Mesendoderm (in vitro differentiated cells): Measurements from ENCODE around the gene ACVR1.

Source experiments
- DNase-seq: peaks from one replicate; pipeline ENCODE4 v3.0.0; 2013
- H2AK5ac ChIP-seq: 2 replicates; pipeline ENCODE4 v1.6.1; 2013; ENCODE audit warnings: low read length, inconsistent platforms
- H2BK120ac ChIP-seq: 2 replicates; pipeline ENCODE4 v1.6.1; 2013; ENCODE audit warnings: low read depth, mild to moderate bottlenecking, low read length, moderate library complexity, mixed read lengths
- H2BK15ac ChIP-seq: replicated peaks from 2 replicates; pipeline ENCODE4 v1.6.1; 2013; ENCODE audit warnings: low read depth, mild to moderate bottlenecking, moderate library complexity
- H2BK5ac ChIP-seq: 2 replicates; pipeline ENCODE4 v1.6.1; 2013; ENCODE audit warnings: low read length, inconsistent platforms
- H3K18ac ChIP-seq: 2 replicates; pipeline ENCODE4 v1.6.1; 2013; ENCODE audit warnings: mild to moderate bottlenecking, low read length, mixed read lengths
- H3K23ac ChIP-seq: one replicate; pipeline ENCODE4 v1.6.1; 2013; ENCODE audit warnings: low read length
- H3K27ac ChIP-seq: 2 replicates; pipeline ENCODE4 v1.5.1; 2013; ENCODE audit warnings: low read depth, mild to moderate bottlenecking, inconsistent platforms, low read length, moderate library complexity
- H3K27me3 ChIP-seq: 2 replicates; pipeline ENCODE4 v1.6.1; 2013; ENCODE audit warnings: low read length, control low read depth, mild to moderate bottlenecking, inconsistent platforms; ENCODE audit not compliant: insufficient read depth, poor library complexity
- H3K36me3 ChIP-seq: 2 replicates; pipeline ENCODE4 v1.6.1; 2013; ENCODE audit warnings: low read length, inconsistent platforms; ENCODE audit not compliant: control insufficient read depth, insufficient read depth
- H3K4ac ChIP-seq: one replicate; pipeline ENCODE4 v1.6.1; 2013; ENCODE audit warnings: low read depth, mild to moderate bottlenecking, low read length, moderate library complexity
- H3K4me1 ChIP-seq: 2 replicates; pipeline ENCODE4 v1.6.1; 2013; ENCODE audit warnings: low read depth, low read length, inconsistent platforms; ENCODE audit not compliant: control insufficient read depth
- H3K4me2 ChIP-seq: 2 replicates; pipeline ENCODE4 v1.6.1; 2013; ENCODE audit warnings: low read length
- H3K4me3 ChIP-seq: 2 replicates; pipeline ENCODE4 v1.5.1; 2013; ENCODE audit warnings: mild to moderate bottlenecking, low read length
- H3K56ac ChIP-seq: one replicate; pipeline ENCODE4 v1.6.1; 2013; ENCODE audit warnings: low read length
- H3K79me1 ChIP-seq: 2 replicates; pipeline ENCODE4 v1.6.1; 2013; ENCODE audit warnings: low read length, inconsistent platforms
- H3K79me2 ChIP-seq: 2 replicates; pipeline ENCODE4 v1.6.1; 2013; ENCODE audit warnings: mild to moderate bottlenecking, low read length; ENCODE audit not compliant: control insufficient read depth, insufficient read depth
- H3K9ac ChIP-seq: 2 replicates; pipeline ENCODE4 v1.6.1; 2013; ENCODE audit warnings: low read length, inconsistent platforms
- H4K5ac ChIP-seq: one replicate; pipeline ENCODE4 v1.6.1; 2013; ENCODE audit warnings: low read length
- H4K8ac ChIP-seq: one replicate; pipeline ENCODE4 v1.6.1; 2013; ENCODE audit warnings: low read depth, mild to moderate bottlenecking, control low read depth, low read length, moderate library complexity
- WGBS: extraction: QIAGEN DNeasy Blood & Tissue Kit; methylation state at CpG from one replicate; pipeline ENCODE4 v1.1.7; 2013; ENCODE audit warnings: low lambda C conversion rate, missing lambda C conversion rate; ENCODE audit not compliant: insufficient coverage; ENCODE audit errors: extremely low coverage; 5-methylcytosine and 5-hydroxymethylcytosine counted together

Gene ACVR1

GRCh38 chr2:157800838-157801495, 75.2 kb downstream of the ACVR1 start:
- Histone ChIP-seq H3K27me3 (no peaks in the 10 kb centered on the region), H3K4me2 (no peak overlapping the region), H4K8ac (no peak overlapping the region), H3K18ac (no peak overlapping the region), H3K79me2 (no peaks in the 10 kb centered on the region), H3K4me3 (no peak overlapping the region), H2BK120ac (no peak overlapping the region), H2AK5ac (no peak overlapping the region), H3K36me3 (no peaks in the 10 kb centered on the region), H3K4ac (no peak overlapping the region), H2BK15ac (no peak overlapping the region), H2BK5ac (no peak overlapping the region), H4K5ac (no peak overlapping the region), H3K9ac (no peak overlapping the region), H3K23ac (no peak overlapping the region), H3K79me1 (peaks cover 4% of the 10 kb centered on the region), H3K56ac (no peak overlapping the region), H3K4me1 (no peaks in the 10 kb centered on the region), H3K27ac (no peak overlapping the region)
- no peak for DNase-seq
- WGBS, result no CpG with 5 or more reads among the region's 5 CpGs

GRCh38 chr2:157793053-157793612, 83.0 kb downstream of the ACVR1 start:
- H4K5ac ChIP-seq, result no peak overlapping the region
- H3K4me3 ChIP-seq, result no peak overlapping the region
- H3K4me2 ChIP-seq, result no peak overlapping the region
- H3K4me1 ChIP-seq, result peaks cover 2% of the 10 kb centered on the region
- no peak overlapping the region for H2BK5ac ChIP-seq
- H3K27me3 ChIP-seq, result no peaks in the 10 kb centered on the region
- H3K36me3 ChIP-seq, result no peaks in the 10 kb centered on the region
- no peak overlapping the region for H3K56ac ChIP-seq
- H4K8ac ChIP-seq, result no peak overlapping the region
- no peak overlapping the region for H2AK5ac ChIP-seq
- no peak overlapping the region for H2BK120ac ChIP-seq
- no peaks in the 10 kb centered on the region for H3K79me2 ChIP-seq
- no peak overlapping the region for H3K27ac ChIP-seq
- no peak overlapping the region for H2BK15ac ChIP-seq
- no peak overlapping the region for H3K4ac ChIP-seq
- no peak overlapping the region for H3K18ac ChIP-seq
- no peak overlapping the region for H3K9ac ChIP-seq
- no peak for DNase-seq
- no peak overlapping the region for H3K23ac ChIP-seq
- peaks cover 7% of the 10 kb centered on the region for H3K79me1 ChIP-seq

- H3K23ac ChIP-seq, result no peak overlapping the region
- H3K56ac ChIP-seq, result no peak overlapping the region
- no peak overlapping the region for H2BK15ac ChIP-seq
- no peak overlapping the region for H3K4ac ChIP-seq
- no peak overlapping the region for H4K8ac ChIP-seq
- H2BK120ac ChIP-seq, result no peak overlapping the region
- H3K27me3 ChIP-seq, result no peaks in the 10 kb centered on the region
- no CpG with 5 or more reads among the region's 3 CpGs for WGBS
- no peaks in the 10 kb centered on the region for H3K79me2 ChIP-seq
- H2AK5ac ChIP-seq, result no peak overlapping the region
- H2BK5ac ChIP-seq, result no peak overlapping the region
- H3K4me1 ChIP-seq, result peaks cover 7% of the 10 kb centered on the region
- H3K79me1 ChIP-seq, result peaks cover 7% of the 10 kb centered on the region
- H3K4me2 ChIP-seq, result no peak overlapping the region
- no peak overlapping the region for H3K27ac ChIP-seq
- no peaks in the 10 kb centered on the region for H3K36me3 ChIP-seq
- no peak overlapping the region for H3K4me3 ChIP-seq
- H4K5ac ChIP-seq, result no peak overlapping the region
- H3K18ac ChIP-seq, result no peak overlapping the region
- no peak for DNase-seq
- H3K9ac ChIP-seq, result no peak overlapping the region
Measured at GRCh38 chr2:157792335-157793052, 83.6 kb downstream of the ACVR1 start.

GRCh38 chr2:157790780-157791179, 85.3 kb downstream of the ACVR1 start:
- H3K56ac ChIP-seq, result no peak overlapping the region
- no peak overlapping the region for H4K8ac ChIP-seq
- no CpG with 5 or more reads among the region's 5 CpGs for WGBS
- H3K4me3 ChIP-seq, result no peak overlapping the region
- H2BK120ac ChIP-seq, result no peak overlapping the region
- peaks cover 9% of the 10 kb centered on the region for H3K79me1 ChIP-seq
- no peak overlapping the region for H3K9ac ChIP-seq
- peak overlapping the region; percentile 3 for H3K23ac ChIP-seq
- H3K4me1 ChIP-seq, result peaks cover 23% of the 10 kb centered on the region
- H3K36me3 ChIP-seq, result no peaks in the 10 kb centered on the region
- H3K4ac ChIP-seq, result no peak overlapping the region
- no peaks in the 10 kb centered on the region for H3K27me3 ChIP-seq
- no peaks in the 10 kb centered on the region for H3K79me2 ChIP-seq
- H3K18ac ChIP-seq, result no peak overlapping the region
- no peak overlapping the region for H2AK5ac ChIP-seq
- DNase-seq, result peak; percentile 20
- no peak overlapping the region for H2BK15ac ChIP-seq
- H3K27ac ChIP-seq, result no peak overlapping the region
- no peak overlapping the region for H2BK5ac ChIP-seq
- H4K5ac ChIP-seq, result no peak overlapping the region
- H3K4me2 ChIP-seq, result no peak overlapping the region

- Histone ChIP-seq H3K23ac (no peak overlapping the region), H3K4me3 (no peak overlapping the region), H3K36me3 (no peaks in the 10 kb centered on the region), H3K4me1 (peaks cover 26% of the 10 kb centered on the region), H3K27ac (no peak overlapping the region), H2BK15ac (no peak overlapping the region), H2BK120ac (no peak overlapping the region), H2AK5ac (no peak overlapping the region), H3K4me2 (no peak overlapping the region), H3K4ac (no peak overlapping the region), H3K79me1 (peaks cover 9% of the 10 kb centered on the region), H4K8ac (no peak overlapping the region), H3K9ac (no peak overlapping the region), H4K5ac (no peak overlapping the region), H2BK5ac (no peak overlapping the region), H3K79me2 (no peaks in the 10 kb centered on the region), H3K18ac (no peak overlapping the region), H3K56ac (no peak overlapping the region), H3K27me3 (no peaks in the 10 kb centered on the region)
- DNase-seq, result peak; percentile 25
- WGBS, result no CpG with 5 or more reads among the region's 4 CpGs
Measured at GRCh38 chr2:157789933-157790511, 86.1 kb downstream of the ACVR1 start.
